HepG2 (cell line): ENCODE results near the gene ARPC1B. TPM values are rescaled to one million over a fixed set of nuclear protein-coding genes. Genes with fewer than 3 reads are reported as not detected.
A peak's percentile ranks its signal among the peaks of the same experiment; 100 is the strongest.

Experiments
- ARID2 ChIP-seq: sonication (generic); formaldehyde crosslinking; IDR thresholded peaks from 2 replicates; pipeline ENCODE4 v1.8.1; 2022; ENCODE audit warnings: mild to moderate bottlenecking, missing genetic modification reagents, borderline replicate concordance
- DPF2 ChIP-seq: sonication (generic); formaldehyde crosslinking; IDR thresholded peaks from 2 replicates; pipeline ENCODE4 v1.4.0; 2020; ENCODE audit warnings: mild to moderate bottlenecking, low read depth, missing genetic modification reagents, borderline replicate concordance
- HDAC6 ChIP-seq: fragments of 200-600 bp; sonication (generic); IDR thresholded peaks from 2 replicates; pipeline ENCODE4 v1.7.0; 2017; ENCODE audit warnings: mild to moderate bottlenecking, antibody characterized with exemption, low read length, low read depth
- HHEX ChIP-seq: IDR thresholded peaks from 2 replicates; pipeline ENCODE4 v1.6.1; 2016; ENCODE audit warnings: control low read depth
- JARID2 ChIP-seq: sonication (generic); formaldehyde crosslinking; IDR thresholded peaks from 2 replicates; pipeline ENCODE4 v1.8.1; 2023; ENCODE audit warnings: missing genetic modification reagents, inconsistent platforms; ENCODE audit not compliant: insufficient replicate concordance
- KAT2B ChIP-seq: fragments of 150-350 bp; IDR thresholded peaks from 2 replicates; pipeline ENCODE4 v1.6.1; 2014; ENCODE audit warnings: low read depth, low read length, borderline replicate concordance
- MBD4 ChIP-seq: IDR thresholded peaks from 2 replicates; pipeline ENCODE4 v1.6.1; 2012; ENCODE audit warnings: low read length, inconsistent platforms, borderline replicate concordance
- MYNN ChIP-seq: sonication (generic); formaldehyde crosslinking; IDR thresholded peaks from 2 replicates; pipeline ENCODE4 v1.4.0; 2020; ENCODE audit warnings: mild to moderate bottlenecking, low read depth, missing genetic modification reagents
- PAWR ChIP-seq: sonication (generic); formaldehyde crosslinking; IDR thresholded peaks from 2 replicates; pipeline ENCODE4 v1.4.0; 2020; ENCODE audit warnings: missing genetic modification reagents, mild to moderate bottlenecking, borderline replicate concordance
- SCMH1 ChIP-seq: sonication (generic); formaldehyde crosslinking; IDR thresholded peaks from 2 replicates; pipeline ENCODE4 v1.9.0; 2021; ENCODE audit warnings: missing genetic modification reagents, mild to moderate bottlenecking, borderline replicate concordance
- STAT5B ChIP-seq: sonication (generic); formaldehyde crosslinking; IDR thresholded peaks from 2 replicates; pipeline ENCODE4 v1.4.0; 2020; ENCODE audit warnings: missing genetic modification reagents
- TARDBP ChIP-seq: sonication (generic); formaldehyde crosslinking; IDR thresholded peaks from 2 replicates; pipeline ENCODE4 v1.8.0; 2022; ENCODE audit warnings: mild to moderate bottlenecking, missing genetic modification reagents
- TBL1XR1 ChIP-seq: fragments of 150-350 bp; IDR thresholded peaks from 2 replicates; pipeline ENCODE4 v1.6.1; 2014; ENCODE audit warnings: borderline replicate concordance, low read length; ENCODE audit not compliant: partially characterized antibody
- USF2 ChIP-seq, 2 experiments: sonication (generic) in 1 of 2; formaldehyde crosslinking in 1 of 2; IDR thresholded peaks; 2 replicates each; pipeline versions ENCODE4 v1.5.1 to v1.6.1; 2011 to 2020; ENCODE audit warnings: borderline replicate concordance in 1 of 2, low read depth in 1 of 2, low read length in 1 of 2, mild to moderate bottlenecking in 1 of 2, missing genetic modification reagents in 1 of 2, moderate library complexity in 1 of 2
- ZBED4 ChIP-seq: sonication (generic); formaldehyde crosslinking; IDR thresholded peaks from 2 replicates; pipeline ENCODE4 v1.4.0; 2020; ENCODE audit warnings: missing genetic modification reagents, borderline replicate concordance
- ZFX ChIP-seq: sonication (generic); formaldehyde crosslinking; IDR thresholded peaks from 2 replicates; pipeline ENCODE4 v1.4.0; 2020; ENCODE audit warnings: mild to moderate bottlenecking, low read depth, missing genetic modification reagents, moderate library complexity
- ZNF44 ChIP-seq: sonication (generic); formaldehyde crosslinking; IDR thresholded peaks from 2 replicates; pipeline ENCODE4 v1.5.1; 2020; ENCODE audit warnings: mild to moderate bottlenecking, missing genetic modification reagents
- ZNF441 ChIP-seq: sonication (generic); formaldehyde crosslinking; IDR thresholded peaks from 2 replicates; pipeline ENCODE4 v1.7.0; 2021; ENCODE audit warnings: missing genetic modification reagents, borderline replicate concordance
- ZNF577 ChIP-seq: sonication (generic); formaldehyde crosslinking; IDR thresholded peaks from 2 replicates; pipeline ENCODE4 v1.4.0; 2020; ENCODE audit warnings: mild to moderate bottlenecking, low read depth, missing genetic modification reagents, borderline replicate concordance
- ZNF629 ChIP-seq: sonication (generic); formaldehyde crosslinking; conservative IDR thresholded peaks from 2 replicates; pipeline ENCODE4 v1.5.0; 2020; ENCODE audit warnings: missing genetic modification reagents
- polyA plus RNA-seq, 8 experiments: library from polyadenylated mRNA; depleted of rRNA in 3 of 8; stranded (reverse) in 7 of 8; unstranded in 1 of 8; fragments of >200 nt; fragmentation: Illumina TruSeq in 4 of 8; extraction: Trizol in 4 of 8; gene quantifications; 2 replicates each; pipeline versions ENCODE4 v1.2.1 to v1.2.3, GENCODE V29; 2011 to 2016; ENCODE audit warnings: low read depth in 4 of 8, missing spikeins in 1 of 8, mixed read lengths in 1 of 8; ENCODE audit not compliant: insufficient read depth in 1 of 8
- total RNA-seq, 5 experiments: library from RNA; depleted of rRNA; stranded (reverse); fragments of >200 nt; fragmentation: Illumina TruSeq; extraction: Trizol; gene quantifications; 2 replicates each; pipeline ENCODE4 v1.2.3, GENCODE V29; 2016; ENCODE audit warnings: low read depth in 1 of 5
- TF ChIP-seq, protein P1 (sequence below): sonication (generic); formaldehyde crosslinking; conservative IDR thresholded peaks from 2 replicates; pipeline ENCODE4 v1.8.0; 2022; ENCODE audit warnings: missing genetic modification reagents

ARPC1B gene
- total and polyA plus RNA-seq, 2 of the 13 experiments (the other 11 are each of a cell fraction or from before 2014, with no cell fraction given), result 72.9 to 89.1 TPM

- TF ChIP-seq USF2 (IDR thresholded peaks at IDR 0.05; ENCODE audit: low read depth, low read length) (no peak), USF2 (CRISPR knock-in tag; IDR thresholded peaks at IDR 0.05; ENCODE audit: borderline replicate concordance) (no peak), TBL1XR1 (no peak), ARID2 (no peak), KAT2B (no peak), HHEX (CRISPR knock-in tag) (no peak), ZNF629 (no peak), SCMH1 (CRISPR knock-in tag) (no peak), ZFX (CRISPR knock-in tag) (peak; percentile 85), TARDBP (CRISPR knock-in tag) (no peak), ZNF44 (0 out of 2 replicates have a peak, but pooled peaks have one; percentile 25), HDAC6 (no peak), MBD4 (no peak), ZBED4 (CRISPR knock-in tag) (no peak; the same call in 1 of the 2 replicates), MYNN (peak; percentile 43; the same call in 1 of the 2 replicates), JARID2 (CRISPR knock-in tag) (no peak), ZNF577 (CRISPR knock-in tag) (no peak), STAT5B (CRISPR knock-in tag) (no peak), ZNF441 (CRISPR knock-in tag) (no peak), PAWR (CRISPR knock-in tag) (no peak), DPF2 (no peak)
- TF ChIP-seq, protein P1, sequence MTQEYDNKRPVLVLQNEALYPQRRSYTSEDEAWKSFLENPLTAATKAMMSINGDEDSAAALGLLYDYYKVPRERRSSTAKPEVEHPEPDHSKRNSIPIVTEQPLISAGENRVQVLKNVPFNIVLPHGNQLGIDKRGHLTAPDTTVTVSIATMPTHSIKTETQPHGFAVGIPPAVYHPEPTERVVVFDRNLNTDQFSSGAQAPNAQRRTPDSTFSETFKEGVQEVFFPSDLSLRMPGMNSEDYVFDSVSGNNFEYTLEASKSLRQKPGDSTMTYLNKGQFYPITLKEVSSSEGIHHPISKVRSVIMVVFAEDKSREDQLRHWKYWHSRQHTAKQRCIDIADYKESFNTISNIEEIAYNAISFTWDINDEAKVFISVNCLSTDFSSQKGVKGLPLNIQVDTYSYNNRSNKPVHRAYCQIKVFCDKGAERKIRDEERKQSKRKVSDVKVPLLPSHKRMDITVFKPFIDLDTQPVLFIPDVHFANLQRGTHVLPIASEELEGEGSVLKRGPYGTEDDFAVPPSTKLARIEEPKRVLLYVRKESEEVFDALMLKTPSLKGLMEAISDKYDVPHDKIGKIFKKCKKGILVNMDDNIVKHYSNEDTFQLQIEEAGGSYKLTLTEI (CRISPR knock-in tag), result no peak
Observed at GRCh38 chr7:99374111-99375064, at the start of gene ARPC1B (continued).
